ENCODE results near the gene ZNF587B.
"Not testable (repeated sequence)": the region's sequence is repeated elsewhere in the genome, so short reads cannot be mapped to it uniquely, and the experiment has no call there.

Gene ZNF587B
- total RNA-seq, result 9.0 to 26.4 (median 16.0) reads per million in 18 experiments

- DNase-seq, result no peak
These were observed at the start of gene ZNF587B for GRCh38 chr19:57830071-57830602. Gene ZNF587B (plus strand): TSS chr19:57830299. CDS start chr19:57830529, 230 bp downstream.

GRCh38 chr19:57786286-57786685 is 43.8 kb upstream of the ZNF587B start:
- DNase-seq, result no peak

DNA sequence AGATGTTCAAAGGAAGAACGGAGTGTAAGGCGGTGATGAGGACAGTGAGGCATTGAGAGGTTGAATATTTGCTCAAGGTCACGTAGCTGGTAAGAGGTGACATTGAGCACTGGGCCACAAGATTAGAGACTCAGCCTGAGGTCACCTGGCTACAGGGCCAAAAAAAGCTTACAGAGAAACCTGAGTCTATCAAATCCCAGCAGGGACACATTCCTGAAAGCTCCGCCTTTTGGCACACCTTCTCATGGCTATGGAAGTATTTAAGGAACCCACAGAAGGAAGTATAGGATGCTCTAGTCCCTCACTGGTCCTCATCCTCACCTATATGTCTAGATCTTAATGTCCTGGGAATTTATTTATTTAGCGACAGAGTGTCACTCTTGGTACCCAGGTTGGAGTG is 43.2 kb upstream of the ZNF587B start:
- no peak for DNase-seq

DNA sequence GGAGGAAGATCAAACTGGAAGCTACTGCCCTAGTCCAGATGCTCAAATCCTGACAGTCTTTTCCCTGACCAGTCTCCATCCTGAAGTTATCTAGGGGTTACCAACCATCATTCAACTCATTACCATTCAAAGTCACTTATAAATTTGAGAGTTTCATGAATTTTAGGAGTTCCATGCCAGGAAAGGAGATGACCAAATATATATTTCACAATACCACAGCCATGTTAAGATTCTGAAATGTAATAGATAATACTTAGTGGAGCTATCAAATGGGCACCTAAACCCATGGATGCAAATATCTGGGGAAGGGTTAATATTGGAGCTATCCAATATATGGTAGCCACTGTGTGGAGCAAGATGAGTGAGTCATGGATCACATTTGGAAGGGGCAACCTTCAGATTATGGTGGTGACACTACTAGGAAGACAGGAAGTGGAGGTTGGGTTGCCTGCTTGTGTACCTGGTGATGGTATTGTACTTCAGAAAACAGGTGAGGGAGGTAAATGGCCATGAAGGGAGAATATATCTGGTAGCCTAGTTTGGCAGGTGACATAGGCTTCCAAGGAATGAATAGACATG is 41.9 kb upstream of the ZNF587B start:
- no peak for DNase-seq

- no peak for DNase-seq
These were observed 40.8 kb upstream of the ZNF587B start for GRCh38 chr19:57789288-57789687.

- DNase-seq, result not testable (repeated sequence)
These were observed 33.5 kb upstream of the ZNF587B start for GRCh38 chr19:57796580-57796979.

DNA sequence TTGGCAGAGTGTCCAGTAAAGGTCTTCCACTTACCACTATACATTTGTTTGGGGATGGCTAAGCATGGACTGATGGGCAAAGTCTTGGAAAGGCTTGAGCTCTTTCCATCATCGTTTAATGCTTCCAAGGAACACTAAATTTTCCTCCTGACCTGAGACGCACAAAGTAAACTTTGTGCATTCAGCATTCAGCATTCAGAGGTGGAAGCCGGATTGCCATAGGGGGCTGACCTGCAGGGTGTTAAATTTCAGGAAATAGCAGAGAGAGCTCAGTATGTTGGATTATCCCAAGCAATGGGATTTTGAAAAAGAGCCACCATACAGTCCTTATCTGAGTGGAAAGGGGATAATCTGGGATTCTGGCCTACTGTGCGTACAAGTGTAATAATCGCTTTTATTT is 29.4 kb upstream of the ZNF587B start:
- no peak for DNase-seq

GRCh38 chr19:57802269-57802668 is 27.8 kb upstream of the ZNF587B start:
- DNase-seq, result no peak

GRCh38 chr19:57803265-57803593 is 26.9 kb upstream of the ZNF587B start:
- no peak for DNase-seq

GRCh38 chr19:57803594-57804325 is 26.3 kb upstream of the ZNF587B start:
- DNase-seq, result peak in 1 of 2 donors; percentile 18

DNA sequence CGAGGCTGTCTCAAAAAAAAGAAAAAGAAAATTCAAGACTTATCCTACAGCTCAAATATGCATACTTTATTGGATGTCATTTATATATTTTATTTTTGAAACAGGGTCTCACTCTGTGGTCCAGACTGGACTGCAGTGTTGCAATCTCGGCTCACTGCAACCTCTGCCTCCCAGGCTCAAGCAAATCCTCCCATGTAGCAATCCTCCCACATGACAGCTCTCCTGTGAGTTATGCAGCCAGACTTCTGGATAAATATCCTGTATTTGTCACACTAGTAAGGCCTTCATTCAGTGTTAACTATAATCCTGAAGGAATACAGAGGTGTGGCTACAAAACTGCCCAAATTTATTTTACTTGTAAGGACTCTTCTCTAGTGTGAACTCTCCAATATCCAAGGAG is 22.6 kb upstream of the ZNF587B start:
- peak in 1 of 2 donors; percentile 13 for DNase-seq

GRCh38 chr19:57810410-57811295 is 19.4 kb upstream of the ZNF587B start:
- not testable (repeated sequence) for DNase-seq

DNA sequence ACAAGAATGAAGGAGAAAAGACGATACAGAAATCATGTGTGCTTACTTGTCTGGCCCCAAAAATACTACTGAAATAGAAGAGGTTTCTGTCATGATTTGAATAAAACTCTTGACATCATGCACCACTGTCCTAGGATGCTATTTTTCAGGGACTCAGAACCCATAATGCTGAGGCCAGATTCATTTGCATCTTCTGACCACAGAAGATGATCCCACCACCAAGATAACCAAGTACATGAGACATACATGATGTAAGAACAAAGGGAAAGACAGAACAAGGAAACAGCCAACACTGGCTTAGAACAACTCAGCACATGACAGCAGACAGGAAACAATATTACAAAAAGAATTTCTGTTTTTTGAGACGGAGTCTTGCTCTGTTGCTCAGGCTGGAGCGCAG is 17.9 kb upstream of the ZNF587B start:
- peak; percentile 27 to 52 for DNase-seq

- not testable (repeated sequence) for DNase-seq
These were observed 16.9 kb upstream of the ZNF587B start for GRCh38 chr19:57812975-57813820.

DNA sequence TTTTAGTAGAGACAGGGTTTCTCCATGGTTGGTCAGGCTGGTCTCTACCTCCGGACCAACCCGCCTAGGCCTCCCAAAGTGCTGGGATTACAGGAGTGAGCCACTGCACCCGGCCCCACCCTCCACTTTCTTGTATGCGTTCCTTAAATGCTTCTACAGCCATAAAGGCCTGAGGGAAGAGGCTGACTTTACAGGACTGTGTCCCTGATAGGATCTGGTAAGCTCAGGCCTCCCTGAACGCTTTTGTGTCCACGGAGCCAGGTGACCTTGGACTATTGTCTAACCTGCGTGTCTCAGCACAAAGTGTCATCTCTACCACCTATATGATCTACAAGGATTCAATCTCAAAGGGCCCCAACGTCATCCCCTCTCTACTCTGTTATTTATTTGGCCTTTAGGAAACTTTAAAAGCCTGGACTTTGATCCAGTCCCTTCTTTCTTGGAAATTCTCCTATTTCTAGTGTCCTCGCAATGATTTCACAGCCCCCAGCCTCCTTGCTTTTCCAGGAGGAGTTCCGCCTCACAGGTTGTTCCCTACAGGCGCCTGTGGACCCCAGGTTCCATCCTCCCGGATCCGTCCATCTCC is 16.1 kb upstream of the ZNF587B start:
- no peak for DNase-seq

GRCh38 chr19:57814505-57815246 is 15.4 kb upstream of the ZNF587B start, which contains the start of gene ZNF552:
Gene ZNF552 (minus strand): TSS chr19:57814913. CDS start chr19:57814743, 170 bp downstream.
- peak; percentile 93 for DNase-seq

DNA sequence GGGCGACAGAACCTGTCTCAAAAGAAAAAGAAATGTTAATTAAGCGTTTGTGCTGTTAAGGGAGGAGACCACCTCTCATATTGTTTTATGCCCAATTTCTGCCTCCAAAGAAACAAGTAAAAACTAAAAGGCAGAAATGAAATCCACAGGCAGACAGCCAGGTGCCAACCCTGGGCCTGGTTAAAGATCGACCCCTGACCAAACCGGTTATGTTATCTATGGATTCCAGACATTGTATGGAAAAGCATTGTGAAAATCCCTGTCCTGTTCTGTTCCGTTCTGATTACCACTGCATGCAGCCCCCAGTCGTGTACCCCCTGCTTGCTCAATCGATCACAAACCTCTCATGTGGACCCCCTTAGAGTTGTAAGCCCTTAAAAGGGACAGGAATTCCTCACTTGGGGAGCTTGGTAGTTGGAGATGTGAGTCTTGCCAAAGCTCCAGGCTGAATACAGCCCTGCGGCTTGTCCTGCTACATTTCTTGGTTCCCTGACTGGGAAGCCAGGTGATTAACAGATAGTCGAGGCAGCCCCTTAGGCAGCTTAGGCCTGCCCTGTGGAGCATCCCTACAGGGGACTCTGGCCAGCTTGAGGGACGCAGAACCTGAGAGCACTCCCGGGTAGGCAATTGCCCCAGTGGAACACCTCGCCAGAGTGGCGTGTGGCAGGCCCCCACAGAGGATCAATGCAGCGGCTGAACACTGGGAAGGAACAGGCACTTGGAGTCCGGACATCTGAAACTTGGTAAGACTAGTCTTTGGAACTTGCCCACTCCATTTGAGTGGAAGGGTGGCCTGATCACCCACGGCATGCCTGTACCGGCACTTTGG is 14.6 kb upstream of the ZNF587B start:
- DNase-seq, result no peak

- DNase-seq, result peak in 1 of 2 donors; percentile 20
These were observed 13.4 kb upstream of the ZNF587B start for GRCh38 chr19:57816652-57817051.

GRCh38 chr19:57817976-57818375 is 12.1 kb upstream of the ZNF587B start:
- DNase-seq, result no peak

DNA sequence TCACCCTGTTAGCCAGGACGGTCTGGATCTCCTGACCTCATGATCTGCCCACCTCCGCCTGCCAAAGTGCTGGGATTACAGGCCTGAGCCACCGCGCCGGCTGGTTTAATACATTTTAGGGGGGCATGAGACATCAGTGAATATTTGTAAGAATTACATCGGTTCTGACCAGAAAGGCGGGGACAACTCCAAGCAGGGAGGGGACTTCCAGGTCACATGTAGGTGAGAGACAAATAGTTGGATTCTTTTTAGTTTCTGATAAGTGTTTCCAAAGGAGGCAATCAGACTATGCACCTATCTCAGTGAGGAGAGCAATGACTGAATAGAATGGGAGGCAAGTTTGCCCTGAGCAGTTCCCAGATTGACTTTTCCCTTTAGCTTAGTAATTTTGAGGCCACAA is 11.7 kb upstream of the ZNF587B start:
- DNase-seq, result no peak

All from inflammatory macrophage (primary cell).